GM21515 (cell line): ENCODE results near the gene TMF1.

Experiments used
- ATAC-seq: cut with Tn5 transposase; IDR thresholded peaks from one replicate; pipeline ENCODE4 v1.9.1; 2021; ENCODE audit not compliant: unreplicated experiment

Gene TMF1

GRCh38 chr3:68984011-68984530 is 68.1 kb downstream of the TMF1 start:
- ATAC-seq = no peak

DNA sequence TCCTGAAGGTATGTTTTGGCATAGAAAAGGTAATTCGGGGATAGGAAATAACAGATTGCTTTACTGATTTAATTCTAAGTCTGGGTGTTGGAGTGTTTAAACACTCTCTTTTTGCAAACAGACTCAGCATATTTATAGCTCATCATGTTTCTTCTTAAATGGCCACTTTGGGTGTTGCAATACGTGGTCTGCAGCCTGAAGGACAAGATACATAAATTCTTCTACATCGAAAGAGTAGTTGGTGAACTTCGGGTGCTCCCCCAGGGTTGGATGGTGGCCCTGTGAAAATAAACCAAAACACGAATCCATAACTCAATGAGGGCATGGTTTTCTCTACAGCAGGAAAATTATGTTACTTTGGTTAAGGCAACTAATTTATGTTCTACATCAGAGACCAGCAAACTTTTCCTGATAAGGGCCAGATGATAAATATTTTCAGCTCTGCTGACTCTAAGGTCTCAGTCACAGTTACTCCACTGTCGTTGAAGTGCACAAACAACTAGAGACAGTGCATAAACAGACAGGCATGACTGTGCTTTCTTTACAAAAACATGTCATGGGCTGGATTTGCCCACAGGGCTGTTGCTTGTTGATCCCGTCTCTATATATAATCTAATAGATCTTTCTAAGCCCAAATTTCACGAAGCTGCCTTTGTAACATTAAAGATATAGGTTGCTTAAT is 74.5 kb downstream of the TMF1 start:
- ATAC-seq = no peak

DNA sequence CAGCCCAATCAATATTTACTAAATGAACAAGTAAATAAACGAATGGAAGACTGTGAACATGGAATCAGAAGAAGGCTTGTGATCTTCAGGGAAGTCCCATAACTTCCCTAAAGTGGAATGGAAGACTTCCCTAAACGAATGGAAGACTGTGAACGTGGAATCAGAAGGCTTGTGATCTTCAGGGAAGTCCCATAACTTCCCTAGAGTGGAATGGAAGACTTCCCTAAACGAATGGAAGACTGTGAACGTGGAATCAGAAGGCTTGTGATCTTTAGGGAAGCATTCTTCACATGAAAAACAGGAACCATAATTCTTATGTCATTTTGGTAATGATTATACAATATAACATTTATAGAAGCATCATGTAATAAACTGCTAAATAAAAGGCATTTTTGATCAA is 77.4 kb downstream of the TMF1 start:
- ATAC-seq = no peak

GRCh38 chr3:68973639-68974038 is 78.5 kb downstream of the TMF1 start:
- ATAC-seq = no peak

DNA sequence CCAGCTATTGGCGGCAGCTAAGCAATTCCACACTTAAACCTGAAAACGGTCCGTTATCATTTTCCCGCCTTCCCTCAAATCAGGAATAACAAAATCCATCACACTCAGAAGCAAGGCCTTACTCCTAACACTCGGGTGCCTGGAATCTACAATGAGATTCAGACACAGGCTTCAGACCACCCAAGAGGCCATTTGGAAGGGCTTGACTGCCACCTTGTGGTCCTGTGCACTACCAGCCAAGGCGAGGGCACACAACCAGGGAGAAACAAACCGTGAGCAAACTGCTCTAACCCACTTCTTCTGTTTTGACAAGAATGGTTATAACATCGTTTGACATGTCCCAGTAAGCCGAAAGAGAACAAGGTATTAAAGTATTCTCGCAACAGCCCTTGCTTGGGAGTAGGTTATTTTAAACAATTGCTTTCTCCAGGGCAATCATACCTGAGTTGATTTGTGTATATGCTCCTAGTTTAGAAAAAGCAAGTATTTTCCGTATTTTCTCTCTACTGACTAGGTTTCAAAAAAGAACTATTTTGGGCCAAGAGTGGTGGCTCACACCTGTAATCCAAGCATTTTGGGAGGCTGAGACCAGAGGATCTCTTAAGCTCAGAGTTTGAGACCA is 79.7 kb downstream of the TMF1 start:
- no peak for ATAC-seq
